Stimulated activated effector memory CD8-positive, alpha-beta T cell treated with anti-CD3 and anti-CD28 coated beads, Interleukin-12 subunit alpha, Interleukin-12 subunit beta, amount 100 ng/mL, for 72 hours (primary cell): ENCODE measurements around the gene PRR12.

ENCODE experiments used
- ATAC-seq: fragments of 150-1000 bp; cut with Tn5 transposase; 2 replicates; pipeline ENCODE4 v1.10.0; 2021
- DNase-seq, 2 donors: peaks; one replicate each; pipeline ENCODE4 v3.0.0; 2021 to 2022; ENCODE audit warnings: low spot score in 2 of 2
- H3K27ac Mint-ChIP-seq: one replicate; pipeline ENCODE4 v1.8.0; 2022; ENCODE audit warnings: mild to moderate bottlenecking, mixed read lengths
- H3K36me3 Mint-ChIP-seq: one replicate; pipeline ENCODE4 v1.8.0; 2022; ENCODE audit warnings: mild to moderate bottlenecking, mixed read lengths
- H3K4me1 Mint-ChIP-seq: one replicate; pipeline ENCODE4 v1.8.0; 2022; ENCODE audit warnings: mixed read lengths
- H3K4me3 Mint-ChIP-seq: one replicate; pipeline ENCODE4 v1.8.0; 2022; ENCODE audit warnings: mild to moderate bottlenecking, mixed read lengths
- H3K9me3 Mint-ChIP-seq: one replicate; pipeline ENCODE4 v1.8.0; 2022; ENCODE audit warnings: mixed read lengths

PRR12 gene

GRCh38 chr19:49574206-49574755 is 16.7 kb upstream of the PRR12 start:
- no peak overlapping the region for H3K27ac Mint-ChIP-seq

GRCh38 chr19:49579193-49579592 is 11.8 kb upstream of the PRR12 start:
- Mint-ChIP-seq H3K9me3 (no peaks in the 10 kb centered on the region), H3K4me3 (peak overlapping the region; percentile 81), H3K36me3 (peaks cover 62% of the 10 kb centered on the region), H3K4me1 (peaks cover 26% of the 10 kb centered on the region), H3K27ac (peak overlapping the region; percentile 86)
- DNase-seq (no peak), ATAC-seq (no peak)

More at GRCh38 chr19:49574206-49574755, 16.7 kb upstream of the PRR12 start:
- no peak for DNase-seq
- no peaks in the 10 kb centered on the region for H3K9me3 Mint-ChIP-seq
- H3K36me3 Mint-ChIP-seq: peaks cover 92% of the 10 kb centered on the region
- peaks cover 20% of the 10 kb centered on the region for H3K4me1 Mint-ChIP-seq
- H3K4me3 Mint-ChIP-seq: no peak overlapping the region
- ATAC-seq: no peak

GRCh38 chr19:49579947-49580263 is 11.1 kb upstream of the PRR12 start:
- Mint-ChIP-seq H3K4me1 (peaks cover 26% of the 10 kb centered on the region), H3K27ac (peak overlapping the region; percentile 86), H3K36me3 (peaks cover 54% of the 10 kb centered on the region), H3K9me3 (no peaks in the 10 kb centered on the region), H3K4me3 (peak overlapping the region; percentile 81)
- ATAC-seq (peak; percentile 2), DNase-seq (no peak)

GRCh38 chr19:49580264-49581006 is 10.5 kb upstream of the PRR12 start, which contains the start of gene NOSIP:
Gene NOSIP, minus strand, starts transcription at chr19:49580556. Its CDS starts 19,865 bp downstream, at chr19:49560691.
- peaks cover 26% of the 10 kb centered on the region for H3K4me1 Mint-ChIP-seq
- H3K36me3 Mint-ChIP-seq: peaks cover 49% of the 10 kb centered on the region
- H3K27ac Mint-ChIP-seq: peak within 1 kb of the TSS; percentile 86
- DNase-seq (peak; percentile 86 to 97), ATAC-seq (peak; percentile 98)
- H3K4me3 Mint-ChIP-seq: peak within 1 kb of the TSS; percentile 81
- H3K9me3 Mint-ChIP-seq: no peaks in the 10 kb centered on the region

- peak within 1 kb of the TSS; percentile 86 for H3K27ac Mint-ChIP-seq
- no peaks in the 10 kb centered on the region for H3K9me3 Mint-ChIP-seq
- peaks cover 43% of the 10 kb centered on the region for H3K36me3 Mint-ChIP-seq
- DNase-seq (no peak), ATAC-seq (no peak)
- H3K4me1 Mint-ChIP-seq: peaks cover 26% of the 10 kb centered on the region
- peak within 1 kb of the TSS; percentile 81 for H3K4me3 Mint-ChIP-seq
These were observed 9.9 kb upstream of the PRR12 start, which contains the start of gene PRRG2 for GRCh38 chr19:49581007-49581508. Gene PRRG2, plus strand, starts transcription at chr19:49581316. Its CDS starts 1,904 bp downstream, at chr19:49583220.

GRCh38 chr19:49583239-49583638 is 7.7 kb upstream of the PRR12 start:
- peaks cover 22% of the 10 kb centered on the region for H3K4me1 Mint-ChIP-seq
- ATAC-seq (no peak), DNase-seq (no peak)
- H3K9me3 Mint-ChIP-seq: no peaks in the 10 kb centered on the region
- no peak overlapping the region for H3K4me3 Mint-ChIP-seq
- no peak overlapping the region for H3K27ac Mint-ChIP-seq
- H3K36me3 Mint-ChIP-seq: peaks cover 21% of the 10 kb centered on the region

- DNase-seq (no peak), ATAC-seq (no peak)
- Mint-ChIP-seq H3K4me1 (peaks cover 30% of the 10 kb centered on the region), H3K36me3 (peaks cover 15% of the 10 kb centered on the region), H3K27ac (no peak overlapping the region), H3K9me3 (no peaks in the 10 kb centered on the region), H3K4me3 (no peak overlapping the region)
These were observed 6.0 kb upstream of the PRR12 start for GRCh38 chr19:49585023-49585422.

- DNase-seq (no peak), ATAC-seq (no peak)
- Mint-ChIP-seq H3K36me3 (peaks cover 19% of the 10 kb centered on the region), H3K9me3 (no peaks in the 10 kb centered on the region), H3K27ac (no peak overlapping the region), H3K4me1 (peaks cover 25% of the 10 kb centered on the region), H3K4me3 (no peak overlapping the region)
These were observed 3.8 kb upstream of the PRR12 start for GRCh38 chr19:49587227-49587626.

GRCh38 chr19:49588365-49589122 is 2.4 kb upstream of the PRR12 start:
- Mint-ChIP-seq H3K9me3 (no peaks in the 10 kb centered on the region), H3K27ac (peak overlapping the region; percentile 26), H3K4me1 (peaks cover 39% of the 10 kb centered on the region), H3K36me3 (peaks cover 31% of the 10 kb centered on the region), H3K4me3 (peak overlapping the region; percentile 45)
- no peak for ATAC-seq
- DNase-seq: peak in 1 of 2 donors; percentile 60

GRCh38 chr19:49589502-49589905 is 1.5 kb upstream of the PRR12 start:
- Mint-ChIP-seq H3K4me3 (peak overlapping the region; percentile 88), H3K9me3 (no peaks in the 10 kb centered on the region), H3K4me1 (peaks cover 48% of the 10 kb centered on the region), H3K36me3 (peaks cover 40% of the 10 kb centered on the region), H3K27ac (no peak overlapping the region)
- DNase-seq (no peak), ATAC-seq (no peak)

GRCh38 chr19:49590071-49590970 is 661 bp upstream of the PRR12 start:
- DNase-seq (peak; percentile 89 to 97), ATAC-seq (peak; percentile 86)
- peaks cover 45% of the 10 kb centered on the region for H3K36me3 Mint-ChIP-seq
- H3K27ac Mint-ChIP-seq: peak overlapping the region; percentile 89
- H3K4me1 Mint-ChIP-seq: peaks cover 51% of the 10 kb centered on the region
- peak overlapping the region; percentile 88 for H3K4me3 Mint-ChIP-seq
- H3K9me3 Mint-ChIP-seq: no peaks in the 10 kb centered on the region

GRCh38 chr19:49591731-49592485 is 926 bp downstream of the PRR12 start:
- Mint-ChIP-seq H3K27ac (peak overlapping the region; percentile 89), H3K4me3 (peak overlapping the region; percentile 88), H3K36me3 (peaks cover 55% of the 10 kb centered on the region), H3K9me3 (no peaks in the 10 kb centered on the region), H3K4me1 (peaks cover 51% of the 10 kb centered on the region)
- DNase-seq (peak; percentile 30 to 74), ATAC-seq (no peak)

- ATAC-seq: no peak
- H3K27ac Mint-ChIP-seq: peak overlapping the region; percentile 89
- peak overlapping the region; percentile 88 for H3K4me3 Mint-ChIP-seq
- peak in 1 of 2 donors; percentile 58 for DNase-seq
- peaks cover 55% of the 10 kb centered on the region for H3K36me3 Mint-ChIP-seq
- no peaks in the 10 kb centered on the region for H3K9me3 Mint-ChIP-seq
- peaks cover 51% of the 10 kb centered on the region for H3K4me1 Mint-ChIP-seq
These were observed 1.7 kb downstream of the PRR12 start for GRCh38 chr19:49592486-49593232.
